Stimulated activated CD8-positive, alpha-beta memory T cell treated with anti-CD3 and anti-CD28 coated beads, Interleukin-4, amount 100 ng/mL, for 4 hours (primary cell): ENCODE measurements around the gene TSC2.
"Not testable (repeated sequence)": the region's sequence is repeated elsewhere in the genome, so short reads cannot be mapped to it uniquely, and the experiment has no call there.

Source experiments
- DNase-seq, 2 donors: peaks; one replicate each; pipeline ENCODE4 v3.0.0-alpha.2; 2020; ENCODE audit warnings: low read depth in 2 of 2, low spot score in 1 of 2

TSC2 gene

DNA sequence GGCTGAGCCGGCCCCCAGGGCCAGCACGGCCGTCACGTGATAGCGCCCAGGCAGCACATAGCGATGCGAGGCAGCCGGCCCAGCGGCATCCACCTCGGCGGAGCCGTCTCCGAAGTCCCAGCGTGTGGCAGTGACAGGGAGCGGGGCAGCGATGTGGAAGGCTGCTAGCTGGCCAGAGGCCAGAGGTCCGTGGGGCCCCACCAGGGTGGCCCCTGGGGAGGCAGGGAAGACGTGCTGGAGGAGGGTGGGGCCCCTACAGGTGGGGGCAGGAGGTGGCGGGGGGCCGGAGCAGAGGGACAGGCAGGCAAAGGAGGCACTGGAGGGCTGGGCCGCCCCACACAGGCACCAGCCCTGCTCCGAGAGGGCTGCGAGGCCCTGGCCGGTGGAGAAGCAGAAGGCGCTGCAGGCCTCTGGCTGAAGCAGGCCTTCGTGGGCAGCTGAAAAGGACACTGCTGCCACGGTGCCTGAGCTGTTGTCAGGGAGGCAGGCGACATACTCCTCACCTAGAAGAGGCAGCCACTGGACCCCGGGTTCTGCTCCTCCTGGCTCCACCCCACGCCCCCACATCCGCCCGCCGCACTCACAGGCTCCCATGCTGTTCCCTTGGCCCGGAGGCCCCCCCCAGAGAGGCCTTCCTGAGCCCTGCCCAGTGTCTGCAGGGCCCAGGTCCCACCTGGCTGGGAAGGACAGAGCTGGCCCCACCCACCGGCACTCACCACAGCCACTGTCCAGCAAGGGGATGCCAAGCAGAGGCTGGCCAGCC, 70.4 kb downstream of the TSC2 start:
- not testable (repeated sequence) for DNase-seq

DNA sequence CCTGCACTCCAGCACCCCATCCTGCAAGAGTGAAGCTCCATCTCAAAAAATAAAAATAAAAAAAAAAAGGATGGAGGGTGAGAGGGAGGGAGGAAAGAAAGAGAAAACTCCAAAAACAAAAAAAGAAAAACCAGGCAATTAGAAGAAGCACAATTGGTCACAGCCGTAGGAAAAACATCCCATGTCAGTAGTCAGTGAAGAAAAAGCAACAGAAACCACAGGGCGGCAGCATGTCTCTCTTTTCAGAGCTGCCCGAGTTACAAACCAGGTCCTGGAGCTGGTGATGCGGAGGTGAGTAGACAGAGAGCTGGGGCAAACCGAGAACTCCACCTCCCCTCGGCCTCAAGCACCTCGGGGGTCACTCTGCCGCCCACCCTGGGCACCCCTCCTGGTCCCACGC, 73.5 kb downstream of the TSC2 start:
- not testable (repeated sequence) for DNase-seq

DNA sequence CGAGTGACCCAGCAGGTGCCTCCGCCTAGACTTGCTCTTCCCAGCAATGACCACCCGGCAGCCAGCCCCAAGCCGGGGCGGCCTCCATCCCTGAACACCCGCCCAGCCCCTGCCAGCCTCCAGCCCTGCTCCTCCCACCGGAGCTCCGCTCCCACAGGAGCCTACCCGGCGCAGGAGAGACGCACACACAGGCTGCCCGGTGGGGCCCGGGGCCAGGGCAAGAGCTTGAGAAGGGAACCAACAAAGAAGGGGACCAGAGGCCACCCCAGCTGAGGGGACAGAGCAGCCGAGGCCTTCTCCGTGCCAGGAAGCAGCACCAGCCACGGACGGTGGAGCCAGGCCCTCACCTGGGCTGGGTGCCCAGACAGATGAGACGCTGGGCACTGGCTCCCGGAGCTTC, 74.1 kb downstream of the TSC2 start:
- DNase-seq: no peak

DNA sequence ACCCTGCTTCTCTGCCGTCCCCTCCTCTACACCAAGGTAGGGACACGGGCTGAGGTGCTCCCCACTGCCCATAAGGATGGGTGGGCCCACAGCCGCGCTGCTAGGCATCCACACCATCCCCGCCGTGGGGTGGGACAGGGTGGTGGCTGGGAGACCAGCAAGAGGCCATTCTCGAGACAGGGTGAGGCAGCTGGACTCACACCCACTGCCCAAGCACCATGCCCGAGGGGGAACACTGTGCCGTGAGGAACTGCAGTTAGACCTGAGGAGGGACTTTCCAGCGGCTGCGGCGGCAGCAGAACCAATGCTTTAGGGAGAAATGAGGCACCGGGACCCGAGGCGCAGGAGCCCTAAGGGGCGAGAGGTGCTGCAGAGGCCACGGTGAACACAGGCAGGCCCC, 74.6 kb downstream of the TSC2 start:
- no peak for DNase-seq

DNA sequence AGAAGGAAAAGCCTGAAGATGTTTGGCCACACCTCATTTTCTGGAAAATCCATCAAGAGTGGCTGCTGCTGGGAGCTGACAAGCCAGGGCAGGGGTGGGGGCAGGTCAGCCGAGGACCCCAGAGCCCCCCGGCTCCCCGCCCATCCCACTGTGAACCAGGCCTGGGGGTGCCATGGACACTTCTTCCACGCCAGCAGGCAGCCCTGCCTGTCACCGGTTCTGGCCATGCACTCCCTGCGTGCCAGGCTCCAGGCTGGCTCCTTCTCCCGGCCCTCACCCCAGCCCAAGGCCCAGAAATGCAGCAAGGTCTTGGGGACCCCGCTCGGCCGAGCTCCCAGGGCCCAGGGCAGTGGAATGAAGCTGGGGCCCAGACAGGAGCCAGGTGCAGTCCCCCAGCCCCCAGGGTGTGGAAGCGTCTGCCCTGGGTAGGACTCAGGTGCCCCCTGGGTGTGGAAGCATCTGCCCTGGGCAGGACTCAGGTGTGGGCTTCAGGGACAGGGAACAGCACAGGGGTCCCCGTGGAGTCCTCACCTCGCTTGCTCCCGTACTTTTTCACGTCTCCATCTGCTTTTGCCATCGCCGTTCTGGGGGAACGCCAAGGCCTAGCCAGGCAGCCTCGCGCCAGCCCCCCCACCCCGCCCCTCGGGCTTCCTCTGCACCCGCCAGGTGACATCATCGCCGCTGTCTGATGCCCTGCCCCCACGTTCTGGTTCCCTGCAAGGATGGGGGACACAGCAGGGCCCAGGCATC, 75.3 kb downstream of the TSC2 start:
- not testable (repeated sequence) for DNase-seq

DNA sequence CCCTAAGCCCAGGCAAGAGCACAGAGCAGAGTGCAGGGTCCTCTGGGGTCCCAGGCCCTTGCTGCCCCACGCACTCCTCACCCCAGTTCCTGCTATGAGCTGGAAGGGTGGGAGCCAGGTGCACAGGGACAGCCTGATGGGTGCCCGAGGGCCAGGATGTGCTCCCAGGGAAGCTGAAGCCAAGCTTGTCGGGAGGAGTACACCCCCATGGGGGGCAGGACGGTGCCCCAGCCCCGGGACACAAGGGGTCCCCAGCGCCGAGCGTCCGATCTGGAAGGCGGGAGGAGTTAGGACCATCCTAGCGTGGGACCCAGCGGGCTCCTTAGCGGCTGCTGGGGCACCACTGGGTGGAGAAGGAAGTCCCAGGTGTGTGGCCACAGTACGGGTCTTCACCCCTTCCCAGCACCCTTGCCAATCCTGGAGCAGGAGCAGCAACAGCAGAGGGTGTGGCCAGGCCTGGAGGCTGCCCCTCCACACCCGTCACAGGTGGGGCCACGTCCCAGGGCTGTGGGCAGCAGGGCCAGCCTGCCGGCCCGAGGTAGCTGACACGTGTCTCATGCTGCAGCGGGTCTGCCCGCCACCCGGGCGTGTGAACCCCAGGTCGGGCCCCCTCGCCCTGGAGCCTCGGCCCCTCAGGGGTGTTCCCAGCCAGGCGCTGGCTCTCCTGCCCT, 76.1 kb downstream of the TSC2 start:
- DNase-seq: not testable (repeated sequence)

DNA sequence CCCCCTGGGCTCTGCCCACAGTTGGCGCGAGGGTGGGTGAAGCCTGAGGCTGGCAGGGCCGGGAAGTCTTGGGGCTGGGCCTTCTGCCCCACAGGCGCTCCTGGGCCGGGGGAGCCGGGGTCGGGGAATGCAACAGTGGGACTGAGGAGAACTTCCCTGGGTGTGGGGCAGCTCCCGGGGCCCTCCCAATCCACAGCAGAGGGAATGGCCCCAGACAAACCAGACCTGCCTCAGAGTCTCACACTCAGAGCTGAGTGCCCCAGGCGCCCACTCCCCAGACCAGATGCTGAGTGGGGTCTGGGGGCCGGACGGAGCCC, 76.5 kb downstream of the TSC2 start:
- DNase-seq: not testable (repeated sequence)

DNA sequence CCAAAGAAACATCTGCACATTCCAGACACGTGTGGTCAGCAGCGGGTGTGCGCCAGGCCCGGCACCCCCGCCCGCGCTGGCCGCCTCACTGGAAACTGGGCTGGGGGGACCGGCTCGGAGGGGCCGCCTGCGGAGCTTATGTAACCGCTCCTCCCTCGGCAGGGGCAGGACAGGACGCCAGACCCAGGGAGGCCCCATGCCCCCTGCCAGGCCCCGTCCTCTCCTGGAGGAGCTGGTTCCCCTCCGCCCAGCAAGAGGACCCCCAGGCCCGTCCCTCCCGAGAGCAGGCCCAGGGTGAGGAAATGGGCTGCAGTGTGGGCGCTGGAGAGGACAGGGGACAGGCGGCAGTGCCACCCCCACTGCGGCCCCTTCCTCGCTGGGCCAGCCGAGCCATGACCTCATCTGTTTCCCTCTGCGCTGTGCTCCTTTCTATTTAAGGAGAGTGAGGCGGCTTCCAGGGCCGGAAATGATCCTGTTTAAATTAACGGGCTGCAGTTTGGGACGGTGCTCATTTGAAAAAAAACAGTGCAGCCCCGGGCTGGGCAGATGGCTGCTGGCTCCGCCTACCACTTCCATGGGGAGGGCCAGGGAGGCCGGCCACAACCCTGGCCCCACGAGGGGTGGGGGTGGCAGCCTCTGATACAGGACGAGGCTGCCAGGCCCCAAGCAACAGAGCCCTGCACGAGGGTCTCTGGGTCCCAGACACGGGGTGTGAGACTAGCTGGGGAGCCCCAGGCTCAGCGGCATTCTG, 77.1 kb downstream of the TSC2 start:
- DNase-seq: not testable (repeated sequence)

DNA sequence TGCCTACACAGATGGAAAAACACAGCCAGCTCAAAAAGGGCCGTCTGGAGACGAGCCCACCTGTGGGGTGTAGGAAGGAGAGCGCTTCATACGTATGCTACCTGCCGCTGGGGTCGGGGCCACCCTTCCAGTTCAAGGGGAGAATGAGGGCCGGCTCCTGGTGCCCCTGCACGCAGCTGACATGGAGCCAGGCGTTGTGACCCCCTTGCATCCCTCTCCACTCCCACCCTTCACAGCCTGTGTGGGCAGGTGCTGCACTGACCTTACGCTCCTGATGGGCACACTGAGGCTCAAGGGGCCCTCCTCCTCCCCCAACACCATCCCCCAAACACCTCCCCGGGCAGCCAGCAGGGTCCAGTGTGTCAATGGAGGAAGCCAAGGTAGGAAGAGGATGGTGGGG, 77.8 kb downstream of the TSC2 start:
- not testable (repeated sequence) for DNase-seq

DNA sequence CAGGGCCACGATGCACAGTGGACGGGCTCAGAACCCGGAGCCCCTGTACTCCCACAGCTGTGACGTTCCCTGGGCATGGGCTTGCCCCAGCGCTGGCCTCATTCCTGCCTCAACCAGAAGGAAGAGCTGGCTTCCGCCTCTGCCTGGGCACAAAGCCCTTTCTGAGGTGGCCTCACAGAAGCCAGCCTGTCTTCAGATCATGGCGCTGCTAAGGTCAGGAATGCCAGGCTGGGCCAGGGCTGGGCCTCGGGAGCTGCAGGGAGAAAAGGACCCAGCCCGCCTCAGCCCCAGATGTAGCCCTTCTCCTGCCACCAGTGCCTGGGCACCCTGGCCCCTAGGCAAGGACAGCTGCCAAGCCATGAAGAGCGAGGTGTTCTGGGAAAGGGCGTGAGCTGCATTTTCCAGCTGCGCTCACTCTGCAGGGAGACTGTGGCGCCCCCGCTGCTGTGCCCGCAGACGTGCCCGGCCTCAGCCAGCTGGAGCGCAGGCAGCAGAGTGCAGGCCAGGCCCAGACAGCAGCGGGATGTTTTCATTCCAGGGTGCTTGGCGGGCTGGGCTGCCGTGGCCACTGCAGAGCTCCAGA, 78.5 kb downstream of the TSC2 start:
- not testable (repeated sequence) for DNase-seq

DNA sequence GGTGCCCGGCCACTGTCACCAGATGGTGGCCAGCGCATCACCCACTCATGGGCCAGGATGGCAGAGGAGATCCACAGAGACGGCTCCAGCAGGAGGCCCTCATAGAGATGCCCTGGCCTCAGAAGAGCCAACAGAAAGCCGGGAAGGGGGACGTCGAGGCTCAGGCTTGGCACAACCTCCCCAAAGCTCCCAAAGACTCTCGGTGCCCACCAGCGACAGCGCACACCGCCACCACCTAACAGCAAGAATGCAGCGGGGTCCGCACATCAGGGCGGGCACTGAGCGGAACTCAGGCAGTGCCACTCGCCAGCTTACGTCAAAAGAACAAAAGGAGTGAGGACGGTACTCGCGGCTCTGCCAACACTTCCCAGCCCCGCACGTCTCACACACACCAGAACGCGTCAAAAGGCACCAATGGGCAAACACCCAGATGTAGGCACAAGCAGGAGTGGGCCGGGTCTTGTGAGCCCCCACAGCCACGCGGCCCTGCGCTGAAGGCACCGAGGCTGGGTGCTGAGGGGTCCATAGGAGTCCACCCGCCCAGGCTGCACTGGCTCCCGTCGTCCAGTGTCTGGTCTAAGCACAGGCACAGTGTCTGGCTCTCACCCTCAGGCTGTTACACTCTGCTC, 79.3 kb downstream of the TSC2 start:
- DNase-seq: not testable (repeated sequence)

DNA sequence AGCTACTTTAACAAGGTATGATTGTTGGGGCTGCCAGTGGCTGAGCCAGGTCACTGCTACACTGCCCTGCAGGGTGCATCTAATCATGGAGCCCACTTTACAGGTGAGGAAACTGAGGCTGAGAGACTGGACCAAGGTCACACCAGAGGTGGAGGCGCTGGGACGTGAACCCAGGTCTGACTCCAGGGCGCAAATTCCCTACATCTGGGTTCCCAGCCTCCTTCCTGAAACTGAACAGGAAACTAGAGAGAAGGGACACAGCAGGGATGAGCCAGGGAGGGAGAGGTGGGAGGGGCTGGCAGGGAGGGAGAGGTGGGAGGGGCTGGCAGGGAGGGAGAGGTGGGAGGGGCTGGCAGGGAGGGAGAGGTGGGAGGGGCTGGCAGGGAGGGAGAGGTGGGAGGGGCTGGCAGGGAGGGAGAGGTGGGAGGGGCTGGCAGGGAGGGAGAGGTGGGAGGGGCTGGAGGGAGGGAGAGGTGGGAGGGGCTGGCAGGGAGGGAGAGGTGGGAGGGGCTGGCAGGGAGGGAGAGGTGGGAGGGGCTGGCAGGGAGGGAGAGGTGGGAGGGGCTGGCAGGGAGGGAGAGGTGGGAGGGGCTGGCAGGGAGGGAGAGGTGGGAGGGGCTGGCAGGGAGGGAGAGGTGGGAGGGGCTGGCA, 80.0 kb downstream of the TSC2 start:
- DNase-seq: not testable (repeated sequence)

DNA sequence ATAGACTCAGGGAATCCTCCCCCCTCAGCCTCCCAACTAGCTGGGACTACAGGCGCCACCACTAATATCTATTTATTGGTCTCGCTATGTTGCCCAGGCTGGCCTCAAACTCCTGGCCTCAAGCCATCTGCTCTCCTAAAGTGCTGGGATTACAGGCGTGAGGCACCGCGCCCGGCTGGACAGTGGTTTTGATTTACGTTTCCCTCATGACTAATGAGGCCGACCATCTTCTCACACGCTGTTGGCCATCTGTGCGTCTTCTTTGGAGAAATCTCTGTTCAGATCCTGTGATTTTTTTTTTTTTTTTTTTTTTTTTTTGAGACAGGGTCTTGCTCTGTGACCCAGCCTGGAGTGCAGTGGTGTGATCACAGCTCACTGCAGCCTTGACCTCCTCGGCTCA, 81.5 kb downstream of the TSC2 start:
- not testable (repeated sequence) for DNase-seq

DNA sequence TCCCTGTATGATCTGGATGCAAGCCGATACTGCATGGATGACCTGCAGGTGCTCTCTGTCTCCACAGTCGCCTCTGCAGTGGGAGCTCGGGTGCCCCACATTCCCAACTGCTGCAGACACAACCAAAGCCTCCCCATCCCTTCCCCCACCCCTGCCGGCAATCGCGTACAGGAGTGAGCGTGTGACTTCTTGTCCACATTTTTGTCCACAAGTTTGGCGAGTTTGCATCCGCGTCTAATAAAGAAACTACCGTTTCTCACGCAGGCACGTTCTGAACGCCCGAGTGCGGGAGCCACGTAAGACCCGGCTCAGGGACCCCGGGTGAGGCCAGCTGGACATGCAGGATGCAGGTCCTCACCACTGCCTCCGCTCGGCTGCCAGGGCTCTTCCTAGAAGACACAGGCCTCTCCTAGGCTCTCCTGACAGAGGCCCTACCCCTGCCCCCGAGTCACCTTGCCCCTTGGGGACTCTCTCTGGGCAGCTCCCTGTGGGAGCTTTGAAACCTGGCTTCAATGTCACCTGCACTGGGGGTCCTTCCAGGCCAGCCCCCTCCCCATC, 82.2 kb downstream of the TSC2 start:
- not testable (repeated sequence) for DNase-seq

DNA sequence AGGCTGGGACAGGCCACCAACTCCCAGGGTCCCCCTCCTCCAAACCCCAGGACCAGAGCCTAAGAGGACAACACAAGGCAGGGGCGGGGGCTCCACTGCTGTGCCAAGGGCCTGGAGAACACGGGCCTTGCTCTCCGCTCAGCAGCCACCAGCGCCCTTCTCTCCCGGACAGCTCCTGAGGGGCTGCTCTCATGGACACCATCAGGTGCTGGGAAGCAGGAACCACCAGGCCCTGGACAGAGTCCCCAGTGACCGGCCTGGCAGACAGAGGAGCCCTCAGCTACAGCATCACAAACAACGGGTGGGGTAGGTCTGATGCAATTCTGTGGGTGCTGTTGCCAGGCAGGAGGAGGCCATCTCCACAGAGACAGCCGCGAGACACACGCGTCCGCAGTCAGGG, 86.0 kb downstream of the TSC2 start:
- DNase-seq: not testable (repeated sequence)

DNA sequence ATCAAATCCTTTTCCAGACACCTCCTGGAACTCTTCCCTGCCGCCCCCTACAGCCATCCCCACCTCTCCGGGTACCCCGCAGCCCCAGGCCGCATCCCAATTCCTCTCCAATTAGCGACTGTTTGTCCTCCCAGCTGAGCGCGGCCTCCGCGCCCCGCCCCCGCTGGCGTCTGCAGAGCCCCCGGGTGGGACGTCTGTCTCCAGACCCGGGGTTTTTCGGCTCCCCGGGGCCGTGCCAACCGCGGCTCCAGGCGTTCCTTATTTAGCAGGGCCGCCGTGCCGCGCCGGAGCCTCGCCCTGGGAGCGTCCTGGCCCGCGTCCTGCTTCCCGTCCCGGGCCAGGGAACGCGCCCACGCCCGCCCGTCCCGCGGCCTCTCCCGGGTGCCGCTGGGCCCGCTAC, 87.3 kb downstream of the TSC2 start:
- not testable (repeated sequence) for DNase-seq

DNA sequence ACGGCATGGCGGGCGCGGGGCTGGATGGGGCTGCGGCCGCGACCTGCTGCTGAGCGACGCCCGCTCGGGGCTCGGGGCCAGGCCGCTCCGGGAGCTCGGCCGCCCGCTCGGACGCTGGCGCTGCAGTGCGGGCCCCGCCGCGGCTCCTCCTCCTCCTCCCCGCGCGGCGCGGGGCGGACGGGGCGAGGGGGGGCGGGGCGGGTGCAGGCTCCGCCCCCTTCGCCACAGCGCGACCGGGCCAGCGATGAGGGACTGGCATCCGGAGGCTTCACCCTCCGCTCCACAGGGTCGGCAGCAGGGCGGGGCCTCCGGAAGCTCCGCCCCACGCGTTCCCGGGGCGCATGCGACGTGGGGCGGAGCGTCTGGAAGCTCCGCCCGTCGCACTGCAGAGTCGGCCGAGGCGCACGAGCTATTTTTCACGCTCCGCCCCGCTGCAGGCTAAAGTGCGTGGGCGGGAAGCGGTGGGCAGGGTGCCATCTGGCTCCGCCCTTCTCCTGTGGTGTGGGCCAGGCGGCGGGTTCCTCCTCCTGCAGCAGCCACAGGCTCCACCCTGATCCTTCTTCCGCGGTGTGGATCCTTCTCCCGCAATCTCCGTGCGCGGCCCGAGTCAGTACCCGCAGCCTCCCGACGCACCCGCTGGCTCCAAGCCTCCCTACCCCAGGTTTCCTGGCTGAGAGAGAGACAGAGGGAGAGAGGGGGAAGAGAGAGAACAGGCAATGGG, 88.1 kb downstream of the TSC2 start, which contains the start of gene PKD1:
Gene PKD1 (minus strand): TSS at position 129 of the 721 bp plus-strand sequence. CDS start 209 bp downstream, outside the sequence.
- peak; percentile 92 to 97 for DNase-seq
